DOHH2 (cell line): ENCODE data around the gene SLC15A1.

ENCODE experiments used
- H3F3A ChIP-seq: fragments of 200-600 bp; sonication (generic), shearing (Covaris generic); 2 replicates; pipeline ENCODE4 v1.6.0; 2016; ENCODE audit warnings: antibody characterized with exemption, mild to moderate bottlenecking; ENCODE audit not compliant: control insufficient read depth, insufficient read depth
- H3K27ac ChIP-seq: fragments of 200-600 bp; sonication (generic); 2 replicates; pipeline ENCODE4 v1.5.1; 2014; ENCODE audit warnings: low read depth, mild to moderate bottlenecking, low read length, moderate library complexity
- H3K27me3 ChIP-seq: fragments of 200-600 bp; sonication (generic); 2 replicates; pipeline ENCODE4 v1.6.1; 2014; ENCODE audit warnings: mild to moderate bottlenecking, low read length, mixed read lengths; ENCODE audit not compliant: control insufficient read depth
- H3K36me3 ChIP-seq: fragments of 200-600 bp; sonication (generic); 2 replicates; pipeline ENCODE4 v1.6.1; 2014; ENCODE audit warnings: mild to moderate bottlenecking, low read length, moderate library complexity, mixed read lengths; ENCODE audit not compliant: control insufficient read depth
- H3K4me1 ChIP-seq: fragments of 200-600 bp; sonication (generic); 2 replicates; pipeline ENCODE4 v1.6.1; 2014; ENCODE audit warnings: mild to moderate bottlenecking, low read length, mixed read lengths; ENCODE audit not compliant: control insufficient read depth
- H3K4me2 ChIP-seq: fragments of 200-600 bp; sonication (generic); 2 replicates; pipeline ENCODE4 v1.6.0; 2014; ENCODE audit warnings: mild to moderate bottlenecking, low read length, moderate library complexity
- H3K4me3 ChIP-seq: fragments of 200-600 bp; sonication (generic); 2 replicates; pipeline ENCODE4 v1.5.1; 2014; ENCODE audit warnings: mild to moderate bottlenecking, low read length, mixed read lengths
- H3K79me2 ChIP-seq: fragments of 200-600 bp; sonication (generic); 2 replicates; pipeline ENCODE4 v1.6.1; 2014; ENCODE audit warnings: mild to moderate bottlenecking, low read length, mixed read lengths; ENCODE audit not compliant: control insufficient read depth
- H3K9me2 ChIP-seq: fragments of 200-600 bp; sonication (generic); replicated peaks from 2 replicates; pipeline ENCODE4 v1.6.1; 2014; ENCODE audit warnings: mild to moderate bottlenecking, low read length, mixed read lengths; ENCODE audit not compliant: control insufficient read depth
- H3K9me3 ChIP-seq: fragments of 200-600 bp; sonication (generic); 2 replicates; pipeline ENCODE4 v1.6.1; 2014; ENCODE audit warnings: antibody characterized with exemption, low read length, mixed read lengths; ENCODE audit not compliant: control insufficient read depth, insufficient read depth
- H4K20me1 ChIP-seq: fragments of 200-600 bp; sonication (generic); 2 replicates; pipeline ENCODE4 v1.6.0; 2014; ENCODE audit warnings: low read depth, mild to moderate bottlenecking, antibody characterized with exemption, low read length, moderate library complexity; ENCODE audit not compliant: control insufficient read depth, insufficient read depth
- EZH2phosphoT487 ChIP-seq: fragments of 200-600 bp; sonication (generic); IDR thresholded peaks from 2 replicates; pipeline ENCODE4 v1.6.1; 2017; ENCODE audit warnings: borderline replicate concordance, mild to moderate bottlenecking, antibody characterized with exemption, low read length, moderate library complexity, mixed read lengths
- TF ChIP-seq, protein P1 (sequence below): fragments of 200-600 bp; sonication (generic); IDR thresholded peaks from one replicate; pipeline ENCODE4 v1.5.1; 2014; ENCODE audit warnings: antibody characterized with exemption, mild to moderate bottlenecking, low read depth, low read length; ENCODE audit not compliant: poor library complexity, severe bottlenecking

SLC15A1 gene

DNA sequence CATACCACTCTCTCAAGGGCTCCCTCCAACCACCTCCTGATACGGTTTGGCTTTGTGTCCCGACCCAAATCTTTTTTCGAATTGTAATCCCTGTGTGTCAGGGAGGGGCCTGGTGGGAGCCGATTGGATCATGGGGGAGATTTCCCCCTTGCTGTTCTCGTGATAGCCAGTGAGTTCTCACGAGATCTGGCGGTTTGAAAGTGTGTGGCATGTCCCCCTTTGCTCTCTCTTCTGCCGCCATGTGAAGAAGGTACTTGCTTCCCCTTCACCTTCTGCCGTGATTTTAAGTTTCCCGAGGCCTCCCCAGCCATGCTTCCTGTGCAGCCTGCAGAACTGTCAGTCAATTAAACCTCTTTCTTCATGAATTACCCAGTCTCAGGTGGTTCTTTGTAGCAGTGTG lies 34.7 kb upstream of the SLC15A1 start:
- Histone ChIP-seq H3K4me1 (no peaks in the 10 kb centered on the region), H3K27me3 (no peaks in the 10 kb centered on the region), H3F3A (no peaks in the 10 kb centered on the region), H3K79me2 (no peaks in the 10 kb centered on the region), H3K4me3 (no peak overlapping the region), H3K36me3 (no peaks in the 10 kb centered on the region), H3K4me2 (no peak overlapping the region), H4K20me1 (no peaks in the 10 kb centered on the region), H3K9me3 (no peaks in the 10 kb centered on the region), H3K9me2 (no peaks in the 10 kb centered on the region), H3K27ac (no peak overlapping the region)
- TF ChIP-seq, protein P1, sequence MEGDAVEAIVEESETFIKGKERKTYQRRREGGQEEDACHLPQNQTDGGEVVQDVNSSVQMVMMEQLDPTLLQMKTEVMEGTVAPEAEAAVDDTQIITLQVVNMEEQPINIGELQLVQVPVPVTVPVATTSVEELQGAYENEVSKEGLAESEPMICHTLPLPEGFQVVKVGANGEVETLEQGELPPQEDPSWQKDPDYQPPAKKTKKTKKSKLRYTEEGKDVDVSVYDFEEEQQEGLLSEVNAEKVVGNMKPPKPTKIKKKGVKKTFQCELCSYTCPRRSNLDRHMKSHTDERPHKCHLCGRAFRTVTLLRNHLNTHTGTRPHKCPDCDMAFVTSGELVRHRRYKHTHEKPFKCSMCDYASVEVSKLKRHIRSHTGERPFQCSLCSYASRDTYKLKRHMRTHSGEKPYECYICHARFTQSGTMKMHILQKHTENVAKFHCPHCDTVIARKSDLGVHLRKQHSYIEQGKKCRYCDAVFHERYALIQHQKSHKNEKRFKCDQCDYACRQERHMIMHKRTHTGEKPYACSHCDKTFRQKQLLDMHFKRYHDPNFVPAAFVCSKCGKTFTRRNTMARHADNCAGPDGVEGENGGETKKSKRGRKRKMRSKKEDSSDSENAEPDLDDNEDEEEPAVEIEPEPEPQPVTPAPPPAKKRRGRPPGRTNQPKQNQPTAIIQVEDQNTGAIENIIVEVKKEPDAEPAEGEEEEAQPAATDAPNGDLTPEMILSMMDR = no peak

DNA sequence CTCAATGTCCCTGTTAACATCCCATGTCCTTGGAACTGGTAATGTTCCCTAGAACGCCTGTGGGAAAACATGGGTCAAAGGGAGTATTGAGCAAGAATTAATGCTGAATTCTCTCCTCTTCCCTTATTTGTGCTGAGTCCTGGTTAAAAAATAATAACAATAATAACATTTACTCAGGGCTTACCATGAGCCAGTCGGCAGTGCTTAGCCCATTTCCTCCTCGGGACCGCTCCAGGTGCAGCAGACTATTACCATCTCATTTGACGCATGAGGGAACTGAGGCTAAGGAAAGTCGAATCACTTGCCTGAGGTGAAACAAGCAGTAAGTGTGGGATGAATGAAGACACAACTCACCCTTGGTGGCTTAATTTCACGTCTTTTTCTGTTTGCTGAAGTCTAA lies 33.6 kb upstream of the SLC15A1 start:
- Histone ChIP-seq H3K9me2 (no peaks in the 10 kb centered on the region), H3K27me3 (no peaks in the 10 kb centered on the region), H3K79me2 (no peaks in the 10 kb centered on the region), H4K20me1 (no peaks in the 10 kb centered on the region), H3K4me1 (no peaks in the 10 kb centered on the region), H3K36me3 (no peaks in the 10 kb centered on the region), H3F3A (no peaks in the 10 kb centered on the region), H3K9me3 (no peaks in the 10 kb centered on the region), H3K27ac (no peak overlapping the region), H3K4me2 (no peak overlapping the region), H3K4me3 (no peak overlapping the region)
- no peak for TF ChIP-seq EZH2phosphoT487
- TF ChIP-seq, protein P1 = no peak

DNA sequence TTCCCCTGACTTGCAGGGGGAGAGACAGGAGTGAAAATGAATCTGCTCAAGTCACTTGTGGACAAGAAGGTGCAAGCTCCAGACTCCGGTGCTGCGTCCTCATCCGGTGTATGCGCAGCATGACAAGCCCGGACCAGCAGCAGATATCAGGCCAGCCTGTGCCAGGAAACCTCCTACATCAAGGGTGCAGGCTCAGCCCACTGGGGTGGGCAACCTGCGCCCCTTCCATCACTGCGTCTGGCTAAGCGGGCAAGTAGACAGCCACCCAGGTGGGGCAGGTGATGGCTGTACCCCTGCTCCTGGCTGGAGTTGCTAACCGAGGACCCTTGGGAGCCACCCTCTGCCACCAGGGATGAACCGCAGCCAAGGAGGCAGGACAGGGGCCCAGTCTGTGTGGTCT lies 32.9 kb upstream of the SLC15A1 start:
- Histone ChIP-seq H3K4me2 (no peak overlapping the region), H3K79me2 (no peaks in the 10 kb centered on the region), H3F3A (no peaks in the 10 kb centered on the region), H3K4me1 (no peaks in the 10 kb centered on the region), H3K27me3 (no peaks in the 10 kb centered on the region), H3K9me2 (no peaks in the 10 kb centered on the region), H3K9me3 (no peaks in the 10 kb centered on the region), H3K27ac (no peak overlapping the region), H4K20me1 (no peaks in the 10 kb centered on the region), H3K36me3 (no peaks in the 10 kb centered on the region), H3K4me3 (no peak overlapping the region)
- TF ChIP-seq EZH2phosphoT487 = no peak
- TF ChIP-seq, protein P1 = no peak

DNA sequence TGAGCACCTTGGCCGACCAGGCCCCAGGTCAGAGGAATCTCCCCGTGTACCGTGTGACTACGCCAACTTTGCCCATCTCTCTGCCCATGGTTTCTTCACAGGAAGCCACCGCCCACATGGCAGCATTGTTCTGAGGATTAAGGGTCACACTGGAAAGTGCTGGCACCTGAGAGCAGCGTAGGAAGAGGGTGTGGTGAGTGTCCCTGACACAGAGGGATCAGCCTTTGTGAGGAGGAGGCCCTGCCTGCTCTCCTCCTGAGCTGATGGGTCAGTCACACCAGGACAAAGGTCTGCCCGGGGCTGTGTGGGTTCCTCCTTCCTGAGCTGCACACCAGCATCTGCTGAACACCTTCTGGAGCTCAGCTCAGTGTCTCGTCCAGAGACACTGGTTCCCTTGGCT lies 32.2 kb upstream of the SLC15A1 start:
- H3K79me2 ChIP-seq = no peaks in the 10 kb centered on the region
- H3K4me1 ChIP-seq = no peaks in the 10 kb centered on the region
- no peaks in the 10 kb centered on the region for H3F3A ChIP-seq
- H4K20me1 ChIP-seq = no peaks in the 10 kb centered on the region
- H3K9me3 ChIP-seq = no peaks in the 10 kb centered on the region
- H3K4me2 ChIP-seq = no peak overlapping the region
- no peaks in the 10 kb centered on the region for H3K27me3 ChIP-seq
- no peak for TF ChIP-seq EZH2phosphoT487
- TF ChIP-seq, protein P1 = no peak
- no peaks in the 10 kb centered on the region for H3K9me2 ChIP-seq
- H3K27ac ChIP-seq = no peak overlapping the region
- H3K4me3 ChIP-seq = no peak overlapping the region
- H3K36me3 ChIP-seq = no peaks in the 10 kb centered on the region
